Transverse colon (tissue), 3 donors: ENCODE measurements around the gene ZIC4.

Experiments
- CTCF ChIP-seq, 5 experiments: fragments of 200-600 bp in 3 of 5; fragments of 450-650 bp in 2 of 5; sonication (generic) in 3 of 5; IDR thresholded peaks; 1 replicate in 2 of 5; 2 replicates in 3 of 5; pipeline ENCODE4 v1.5.1; 2016 to 2017; ENCODE audit warnings: antibody characterized with exemption in 5 of 5, inconsistent platforms in 3 of 5, mild to moderate bottlenecking in 2 of 5, moderate library complexity in 1 of 5
- POLR2A ChIP-seq: fragments of 450-650 bp; IDR thresholded peaks from one replicate; pipeline ENCODE4 v1.6.1; 2016; ENCODE audit warnings: antibody characterized with exemption, mild to moderate bottlenecking, moderate library complexity

- TF ChIP-seq CTCF (IDR thresholded peaks at IDR 0.05), result no peak
- TF ChIP-seq POLR2A, result no peak
Observed at GRCh38 chr3:147365196-147366115, 40.9 kb downstream of the ZIC4 start.
